Stomach (tissue), 4 donors: Measurements from ENCODE around the gene THOC2.

Experiments used
- CTCF ChIP-seq, 7 experiments: fragments of 450-650 bp in 4 of 7; fragments of 200-600 bp in 3 of 7; sonication (generic) in 3 of 7; IDR thresholded peaks; one replicate each; pipeline ENCODE4 v1.5.1; 2016 to 2019; ENCODE audit warnings: antibody characterized with exemption in 7 of 7, control low read depth in 2 of 7, mild to moderate bottlenecking in 1 of 7
- POLR2A ChIP-seq, 4 donors: fragments of 450-650 bp; IDR thresholded peaks; one replicate each; pipeline ENCODE4 v1.6.1; 2016; ENCODE audit warnings: antibody characterized with exemption in 4 of 4, control low read depth in 2 of 4, mild to moderate bottlenecking in 1 of 4, moderate library complexity in 1 of 4

- TF ChIP-seq CTCF (IDR thresholded peaks at IDR 0.05), result no peak
- TF ChIP-seq POLR2A (IDR thresholded peaks at IDR 0.05), result no peak
These were observed 41.1 kb downstream of the THOC2 start for GRCh38 chrX:123691776-123692175.
